SIG-M5 treated with dmso at 0.1 percent for 504 hours (cell line): ENCODE results near the gene HAP1.
"Not testable (repeated sequence)": the region's sequence is repeated elsewhere in the genome, so short reads cannot be mapped to it uniquely, and the experiment has no call there.

ENCODE experiments used
- DNase-seq: peaks from one replicate; lab custom pipeline; 2025; ENCODE audit not compliant: unreplicated experiment; lab: John Stamatoyannopoulos, UW

The HAP1 gene

GRCh38 chr17:41691031-41691777, 43.2 kb downstream of the HAP1 start:
- no peak for DNase-seq

GRCh38 chr17:41690497-41690896, 43.9 kb downstream of the HAP1 start:
- no peak for DNase-seq

- peak; percentile 74 for DNase-seq
These were observed 44.7 kb downstream of the HAP1 start for GRCh38 chr17:41689497-41690299.

GRCh38 chr17:41688641-41689496, 45.6 kb downstream of the HAP1 start, which contains the start of gene EIF1:
EIF1 (plus strand) TSS chr17:41688885; CDS start chr17:41689039, 154 bp downstream.
- DNase-seq, result peak; percentile 99

GRCh38 chr17:41687828-41688640, 46.4 kb downstream of the HAP1 start:
- peak; percentile 55 for DNase-seq

GRCh38 chr17:41686281-41686680, 48.2 kb downstream of the HAP1 start:
- DNase-seq, result no peak

GRCh38 chr17:41685753-41686152, 48.7 kb downstream of the HAP1 start:
- not testable (repeated sequence) for DNase-seq

- DNase-seq, result no peak
These were observed 50.4 kb downstream of the HAP1 start for GRCh38 chr17:41684035-41684434.

- no peak for DNase-seq
These were observed 50.9 kb downstream of the HAP1 start for GRCh38 chr17:41683441-41684007.

GRCh38 chr17:41682631-41683030, 51.8 kb downstream of the HAP1 start:
- DNase-seq, result no peak

- no peak for DNase-seq
These were observed 52.7 kb downstream of the HAP1 start for GRCh38 chr17:41681776-41682175.

GRCh38 chr17:41680426-41681040, 53.9 kb downstream of the HAP1 start:
- DNase-seq, result no peak

GRCh38 chr17:41679740-41680425, 54.6 kb downstream of the HAP1 start:
- no peak for DNase-seq

GRCh38 chr17:41678907-41679739, 55.3 kb downstream of the HAP1 start:
- DNase-seq, result peak; percentile 75

GRCh38 chr17:41678411-41678906, 56.0 kb downstream of the HAP1 start:
- no peak for DNase-seq

- no peak for DNase-seq
These were observed 58.4 kb downstream of the HAP1 start for GRCh38 chr17:41676058-41676419.

- not testable (repeated sequence) for DNase-seq
These were observed 59.0 kb downstream of the HAP1 start for GRCh38 chr17:41675157-41676057.
